Esophagus squamous epithelium (tissue), 4 donors: ENCODE results near the gene SPG11.

Experiments
- CTCF ChIP-seq, 6 experiments: fragments of 450-650 bp in 4 of 6; fragments of 200-600 bp in 2 of 6; sonication (generic) in 2 of 6; IDR thresholded peaks; one replicate each; pipeline ENCODE4 v1.5.1; 2016 to 2019; ENCODE audit warnings: antibody characterized with exemption in 6 of 6, mild to moderate bottlenecking in 4 of 6, moderate library complexity in 4 of 6
- POLR2A ChIP-seq, 4 donors: fragments of 450-650 bp; IDR thresholded peaks; one replicate each; pipeline ENCODE4 v1.6.1; 2017; ENCODE audit warnings: antibody characterized with exemption in 4 of 4, mild to moderate bottlenecking in 4 of 4, moderate library complexity in 3 of 4

- TF ChIP-seq CTCF (IDR thresholded peaks at IDR 0.05) (no peak), POLR2A (IDR thresholded peaks at IDR 0.05) (no peak)
These were observed 42.9 kb upstream of the SPG11 start for GRCh38 chr15:44706401-44706800.
